HEK293T (cell line): ENCODE data around the gene ACTL9.

Experiments
- CTCF ChIA-PET: fragments of 350-600 bp; formaldehyde crosslinking; extraction: SDS; loops from one replicate; lab custom pipeline; 2021; ENCODE audit warnings: antibody characterized with exemption, inconsistent platforms; lab: Yijun Ruan, JAX
- POLR2A ChIA-PET: fragments of 350-600 bp; formaldehyde crosslinking; extraction: SDS; loops from one replicate; lab custom pipeline; 2020; ENCODE audit warnings: antibody characterized with exemption, inconsistent platforms; lab: Yijun Ruan, JAX
- DNase-seq: peaks from one replicate; pipeline ENCODE4 v3.0.0; 2012; ENCODE audit warnings: mixed read lengths; ENCODE audit errors: extremely low spot score
- ARNT ChIP-seq: fragments of 450-650 bp; IDR thresholded peaks from 2 replicates; pipeline ENCODE4 v1.6.1; 2017; ENCODE audit warnings: mild to moderate bottlenecking
- BHLHE40 ChIP-seq: fragments of 450-650 bp; IDR thresholded peaks from 2 replicates; pipeline ENCODE4 v1.6.1; 2016; ENCODE audit warnings: mild to moderate bottlenecking, moderate library complexity, borderline replicate concordance
- CTBP1 ChIP-seq: fragments of 450-650 bp; IDR thresholded peaks from 2 replicates; pipeline ENCODE4 v1.6.1; 2016; ENCODE audit warnings: borderline replicate concordance
- ELF4 ChIP-seq: fragments of 450-650 bp; IDR thresholded peaks from 2 replicates; pipeline ENCODE4 v1.6.1; 2017; ENCODE audit warnings: antibody characterized with exemption
- FOXA1 ChIP-seq: fragments of 450-650 bp; IDR thresholded peaks from 2 replicates; pipeline ENCODE4 v1.6.1; 2016; ENCODE audit warnings: mild to moderate bottlenecking
- FOXK2 ChIP-seq: fragments of 450-650 bp; IDR thresholded peaks from 2 replicates; pipeline ENCODE4 v1.6.1; 2016; ENCODE audit warnings: mild to moderate bottlenecking
- FOXM1 ChIP-seq: fragments of 450-650 bp; IDR thresholded peaks from 2 replicates; pipeline ENCODE4 v1.6.1; 2017; ENCODE audit warnings: mild to moderate bottlenecking, borderline replicate concordance
- HDGF ChIP-seq: fragments of 450-650 bp; IDR thresholded peaks from 2 replicates; pipeline ENCODE4 v1.6.1; 2017; ENCODE audit warnings: antibody characterized with exemption, borderline replicate concordance
- L3MBTL2 ChIP-seq: fragments of 450-650 bp; conservative IDR thresholded peaks from 2 replicates; pipeline ENCODE4 v1.6.1; 2016; ENCODE audit warnings: mild to moderate bottlenecking
- LEF1 ChIP-seq: fragments of 450-650 bp; IDR thresholded peaks from 2 replicates; pipeline ENCODE4 v1.6.1; 2017; ENCODE audit warnings: mild to moderate bottlenecking, borderline replicate concordance
- NFRKB ChIP-seq: fragments of 450-650 bp; IDR thresholded peaks from 2 replicates; pipeline ENCODE4 v1.6.1; 2016; ENCODE audit warnings: mild to moderate bottlenecking, moderate library complexity
- PKNOX1 ChIP-seq: fragments of 450-650 bp; IDR thresholded peaks from 2 replicates; pipeline ENCODE4 v1.6.1; 2016
- SP1 ChIP-seq: fragments of 450-650 bp; IDR thresholded peaks from 2 replicates; pipeline ENCODE4 v1.6.1; 2017
- SUZ12 ChIP-seq: fragments of 450-650 bp; IDR thresholded peaks from 2 replicates; pipeline ENCODE4 v1.6.1; 2016; ENCODE audit warnings: mild to moderate bottlenecking
- TARDBP ChIP-seq: fragments of 450-650 bp; IDR thresholded peaks from 2 replicates; pipeline ENCODE4 v1.6.1; 2016
- ZNF384 ChIP-seq: fragments of 450-650 bp; IDR thresholded peaks from 2 replicates; pipeline ENCODE4 v1.6.1; 2016

Gene ACTL9

GRCh38 chr19:8678244-8678807 is 20.3 kb downstream of the ACTL9 start:
- TF ChIP-seq HDGF (no peak), FOXK2 (no peak), TARDBP (0 out of 2 replicates have a peak, but pooled peaks have one; percentile 20), CTBP1 (0 out of 2 replicates have a peak, but pooled peaks have one; percentile 14), SUZ12 (0 out of 2 replicates have a peak, but pooled peaks have one; percentile 25)
- ChIA-PET CTCF (no interaction called here), POLR2A (no interaction called here)
- no peak for DNase-seq

GRCh38 chr19:8675066-8675465 is 23.5 kb downstream of the ACTL9 start:
- ChIA-PET CTCF (no interaction called here), POLR2A (no interaction called here)
- DNase-seq: no peak
- TF ChIP-seq ELF4 (no peak), FOXM1 (no peak), FOXK2 (no peak), PKNOX1 (no peak), ARNT (no peak), SUZ12 (no peak), BHLHE40 (no peak), TARDBP (no peak), L3MBTL2 (no peak), SP1 (no peak), FOXA1 (no peak)

DNA sequence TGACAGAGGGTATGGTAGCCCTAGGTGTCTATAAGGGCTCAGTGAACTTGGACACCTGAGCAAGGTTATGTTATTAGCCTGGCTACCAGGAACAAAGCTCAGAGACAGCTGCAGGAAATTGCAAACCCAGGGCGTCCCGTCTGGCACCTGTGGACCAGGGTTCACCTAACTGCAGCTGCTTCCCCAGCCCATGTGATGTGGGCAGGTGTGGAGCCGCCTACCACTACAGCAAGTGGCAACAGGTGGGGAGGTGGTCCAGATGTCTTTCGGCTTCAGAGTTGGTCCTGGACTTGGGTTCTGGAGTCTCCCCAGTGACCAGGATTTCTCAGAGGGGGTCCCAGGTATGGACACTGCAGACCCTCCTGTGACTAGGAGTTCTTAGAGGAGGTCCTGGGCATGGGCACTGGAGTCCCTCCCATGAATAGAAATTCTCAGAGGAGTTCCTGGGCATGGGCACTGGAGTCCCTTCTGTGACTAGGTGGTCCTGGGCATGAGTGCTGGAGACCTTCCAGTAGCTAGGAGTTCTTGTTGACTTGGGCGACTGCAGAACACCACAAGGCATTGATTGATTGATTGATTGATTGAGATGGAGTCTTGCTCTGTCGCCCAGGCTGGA is 25.2 kb downstream of the ACTL9 start:
- no peak for DNase-seq
- CTCF ChIA-PET: no interaction called here
- TF ChIP-seq FOXM1 (no peak), LEF1 (no peak), L3MBTL2 (no peak), HDGF (no peak), PKNOX1 (no peak), ELF4 (no peak), SUZ12 (no peak)
- POLR2A ChIA-PET: no interaction called here

GRCh38 chr19:8666814-8667405 is 31.7 kb downstream of the ACTL9 start:
- POLR2A ChIA-PET: no interaction called here
- CTCF ChIA-PET: no interaction called here
- TF ChIP-seq ARNT (no peak), HDGF (no peak), FOXK2 (no peak), BHLHE40 (no peak), FOXM1 (no peak)
- no peak for DNase-seq

GRCh38 chr19:8665468-8666213 is 33.0 kb downstream of the ACTL9 start:
- POLR2A ChIA-PET: no interaction called here
- CTCF ChIA-PET: interaction anchor here (1.6 kb wide), 1 partner anchor 28 kb away, joined by 6 read pairs; no protein-coding TSS in a partner anchor
- DNase-seq: no peak
- TF ChIP-seq CTBP1 (no peak), FOXK2 (no peak), ARNT (no peak), ZNF384 (no peak), HDGF (no peak), SP1 (no peak), ELF4 (no peak), LEF1 (no peak), FOXM1 (no peak), PKNOX1 (no peak), TARDBP (no peak), L3MBTL2 (no peak), BHLHE40 (no peak), SUZ12 (no peak)

DNA sequence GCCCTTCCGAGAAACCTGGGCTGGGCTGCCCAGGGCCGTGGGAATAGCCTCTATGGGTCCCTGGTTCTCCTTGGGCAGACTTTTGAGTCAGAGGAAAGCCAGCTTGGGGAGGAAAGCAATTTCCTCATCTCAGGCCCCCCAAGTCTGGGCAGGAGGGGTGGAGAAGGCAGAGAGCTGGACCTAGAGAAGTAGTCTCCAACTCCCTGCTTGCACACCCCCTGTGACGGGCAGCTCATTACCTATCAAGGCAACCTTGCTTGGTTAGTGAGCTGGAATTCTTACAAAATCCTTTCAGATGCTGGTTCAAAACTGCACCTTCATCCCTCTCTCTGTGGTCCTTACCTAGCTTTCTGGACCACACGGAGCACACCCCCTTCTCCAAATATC is 33.9 kb downstream of the ACTL9 start:
- TF ChIP-seq ZNF384 (no peak), NFRKB (no peak), FOXK2 (no peak), CTBP1 (no peak), SUZ12 (no peak), FOXM1 (no peak), FOXA1 (no peak), L3MBTL2 (no peak), SP1 (no peak), TARDBP (no peak), ARNT (no peak)
- ChIA-PET CTCF (no interaction called here), POLR2A (no interaction called here)
- DNase-seq: no peak
